HEK293 (cell line): ENCODE results near the gene FGF22.
A peak's percentile ranks its signal among the peaks of the same experiment; 100 is the strongest.

Source experiments
- CTCF ChIP-seq: fragments of 450-650 bp; formaldehyde crosslinking; IDR thresholded peaks from 2 replicates; pipeline ENCODE4 v1.5.1; 2016; ENCODE audit warnings: missing biosample characterization, missing genetic modification characterization
- GLIS1 ChIP-seq: fragments of 450-650 bp; formaldehyde crosslinking; IDR thresholded peaks from 2 replicates; pipeline ENCODE4 v1.5.1; 2016; ENCODE audit warnings: missing biosample characterization, missing genetic modification characterization
- HOXC10 ChIP-seq: sonication (generic); formaldehyde crosslinking; IDR thresholded peaks from 2 replicates; pipeline ENCODE4 v1.8.1; 2023; ENCODE audit warnings: mild to moderate bottlenecking, missing genetic modification reagents
- KLF17 ChIP-seq: fragments of 450-650 bp; formaldehyde crosslinking; IDR thresholded peaks from 2 replicates; pipeline ENCODE4 v1.5.1; 2016; ENCODE audit warnings: missing biosample characterization, missing genetic modification characterization
- PRDM10 ChIP-seq: fragments of 450-650 bp; formaldehyde crosslinking; IDR thresholded peaks from 2 replicates; pipeline ENCODE4 v1.5.1; 2016; ENCODE audit warnings: missing biosample characterization, missing genetic modification characterization
- PRDM4 ChIP-seq: fragments of 450-650 bp; formaldehyde crosslinking; IDR thresholded peaks from 2 replicates; pipeline ENCODE4 v1.5.1; 2017; ENCODE audit warnings: missing biosample characterization, missing genetic modification characterization
- SP3 ChIP-seq: fragments of 450-650 bp; formaldehyde crosslinking; IDR thresholded peaks from 2 replicates; pipeline ENCODE4 v1.5.1; 2016; ENCODE audit warnings: missing biosample characterization, missing genetic modification characterization
- SP7 ChIP-seq: fragments of 450-650 bp; formaldehyde crosslinking; IDR thresholded peaks from 2 replicates; pipeline ENCODE4 v1.5.1; 2016; ENCODE audit warnings: missing biosample characterization, missing genetic modification characterization
- ZBTB8A ChIP-seq: fragments of 450-650 bp; formaldehyde crosslinking; IDR thresholded peaks from 2 replicates; pipeline ENCODE4 v1.5.1; 2016; ENCODE audit warnings: missing biosample characterization, missing genetic modification characterization
- ZNF19 ChIP-seq: fragments of 450-650 bp; formaldehyde crosslinking; IDR thresholded peaks from 2 replicates; pipeline ENCODE4; 2016; ENCODE audit warnings: missing biosample characterization, missing genetic modification characterization, low read depth
- ZNF24 ChIP-seq: fragments of 450-650 bp; formaldehyde crosslinking; IDR thresholded peaks from 2 replicates; pipeline ENCODE4 v1.5.1; 2016; ENCODE audit warnings: missing biosample characterization, missing genetic modification characterization
- ZNF266 ChIP-seq: fragments of 450-650 bp; formaldehyde crosslinking; IDR thresholded peaks from 2 replicates; pipeline ENCODE4 v1.5.1; 2016; ENCODE audit warnings: missing biosample characterization, missing genetic modification characterization, low read depth
- ZNF280D ChIP-seq: fragments of 450-650 bp; formaldehyde crosslinking; IDR thresholded peaks from 2 replicates; pipeline ENCODE4 v1.5.1; 2016; ENCODE audit warnings: missing biosample characterization, missing genetic modification characterization
- ZNF423 ChIP-seq: fragments of 450-650 bp; formaldehyde crosslinking; IDR thresholded peaks from 2 replicates; pipeline ENCODE4 v1.5.1; 2016; ENCODE audit warnings: missing biosample characterization, missing genetic modification characterization
- ZNF514 ChIP-seq: fragments of 450-650 bp; formaldehyde crosslinking; IDR thresholded peaks from 2 replicates; pipeline ENCODE4 v1.5.1; 2016; ENCODE audit warnings: missing biosample characterization, missing genetic modification characterization
- ZNF600 ChIP-seq: fragments of 450-650 bp; formaldehyde crosslinking; IDR thresholded peaks from 2 replicates; pipeline ENCODE4 v1.5.1; 2016; ENCODE audit warnings: missing biosample characterization, missing genetic modification characterization
- ZNF626 ChIP-seq: fragments of 450-650 bp; sonication (Bioruptor Pico); formaldehyde crosslinking; IDR thresholded peaks from 2 replicates; pipeline ENCODE4 v1.5.1; 2018; ENCODE audit warnings: missing biosample characterization, missing genetic modification characterization, inconsistent platforms
- ZNF658 ChIP-seq: fragments of 450-650 bp; formaldehyde crosslinking; IDR thresholded peaks from 2 replicates; pipeline ENCODE4; 2016; ENCODE audit warnings: missing biosample characterization, missing genetic modification characterization
- ZNF777 ChIP-seq: fragments of 450-650 bp; formaldehyde crosslinking; IDR thresholded peaks from 2 replicates; pipeline ENCODE4 v1.5.1; 2017; ENCODE audit warnings: missing biosample characterization, missing genetic modification characterization, borderline replicate concordance
- ZSCAN16 ChIP-seq: fragments of 450-650 bp; formaldehyde crosslinking; IDR thresholded peaks from 2 replicates; pipeline ENCODE4 v1.5.1; 2016; ENCODE audit warnings: missing biosample characterization, missing genetic modification characterization
- ZSCAN4 ChIP-seq: fragments of 450-650 bp; formaldehyde crosslinking; IDR thresholded peaks from 2 replicates; pipeline ENCODE4 v1.5.1; 2017; ENCODE audit warnings: missing biosample characterization, missing genetic modification characterization
- ZXDB ChIP-seq: fragments of 450-650 bp; formaldehyde crosslinking; IDR thresholded peaks from 2 replicates; pipeline ENCODE4 v1.5.1; 2016; ENCODE audit warnings: missing biosample characterization, missing genetic modification characterization

Gene FGF22

GRCh38 chr19:662962-663681 is 23.4 kb downstream of the FGF22 start, which contains the start of gene RNF126 (continued):
- no peak for TF ChIP-seq PRDM4
- TF ChIP-seq CTCF: no peak
- TF ChIP-seq ZNF280D (tag by site-specific recombination): no peak
- no peak for TF ChIP-seq ZNF266 (tag by site-specific recombination)
- TF ChIP-seq ZBTB8A: peak; percentile 65
- TF ChIP-seq HOXC10 (CRISPR knock-in tag): 0 out of 2 replicates have a peak, but pooled peaks have one; percentile 64
- TF ChIP-seq ZSCAN16 (tag by site-specific recombination): no peak
- peak; percentile 68 for TF ChIP-seq SP3
- TF ChIP-seq ZNF777 (tag by site-specific recombination): no peak
- TF ChIP-seq ZNF24 (tag by site-specific recombination): no peak
- TF ChIP-seq ZNF600 (tag by site-specific recombination): no peak; the same call in 1 of the 2 replicates
- TF ChIP-seq ZNF19 (tag by site-specific recombination): no peak
- no peak for TF ChIP-seq ZNF626 (tag by site-specific recombination)
- 0 out of 2 replicates have a peak, but pooled peaks have one; percentile 27 for TF ChIP-seq ZXDB
- 0 out of 2 replicates have a peak, but pooled peaks have one; percentile 7 for TF ChIP-seq GLIS1
- TF ChIP-seq ZNF514: no peak
- no peak for TF ChIP-seq KLF17 (tag by site-specific recombination)
- TF ChIP-seq ZNF658 (tag by site-specific recombination): no peak
- TF ChIP-seq ZSCAN4: no peak
- TF ChIP-seq PRDM10 (tag by site-specific recombination): no peak
- TF ChIP-seq ZNF423 (tag by site-specific recombination): no peak
- peak; percentile 19; the same call in 1 of the 2 replicates for TF ChIP-seq SP7 (tag by site-specific recombination)
